Endothelial cell (in vitro differentiated cells): ENCODE measurements around the gene PTPRK. TPM values are rescaled to one million over a fixed set of nuclear protein-coding genes. Genes with fewer than 3 reads are reported as not detected.

Source experiments
- DNase-seq: peaks from one replicate; pipeline ENCODE4 v3.0.0; 2021; ENCODE audit warnings: low spot score
- H3K27ac Mint-ChIP-seq: one replicate; pipeline ENCODE4 v1.8.0; 2021; ENCODE audit warnings: mixed read lengths, inconsistent platforms; ENCODE audit not compliant: unreplicated experiment
- H3K27me3 Mint-ChIP-seq: one replicate; pipeline ENCODE4 v1.8.0; 2021; ENCODE audit warnings: mild to moderate bottlenecking, moderate library complexity, mixed read lengths, inconsistent platforms; ENCODE audit not compliant: unreplicated experiment
- H3K36me3 Mint-ChIP-seq: one replicate; pipeline ENCODE4 v1.8.0; 2021; ENCODE audit warnings: mild to moderate bottlenecking, low read depth, mixed read lengths, inconsistent platforms; ENCODE audit not compliant: unreplicated experiment
- H3K4me1 Mint-ChIP-seq: one replicate; pipeline ENCODE4 v1.8.0; 2021; ENCODE audit warnings: mild to moderate bottlenecking, mixed read lengths, inconsistent platforms; ENCODE audit not compliant: unreplicated experiment
- H3K4me3 Mint-ChIP-seq: one replicate; pipeline ENCODE4 v1.8.0; 2021; ENCODE audit warnings: mild to moderate bottlenecking, mixed read lengths, inconsistent platforms; ENCODE audit not compliant: unreplicated experiment
- H3K9me3 Mint-ChIP-seq: one replicate; pipeline ENCODE4 v1.8.0; 2021; ENCODE audit warnings: mixed read lengths, inconsistent platforms; ENCODE audit not compliant: unreplicated experiment
- total RNA-seq: library from RNA; stranded (reverse); fragmentation: NEBNext Ultra II Directional; extraction: Animal tissue kit (Norgen Biotek cat#: 25700); gene quantifications from one replicate; pipeline ENCODE4 v1.2.1, GENCODE V29; 2021; ENCODE audit not compliant: unreplicated experiment
- TF ChIP-seq, protein P1 (sequence below): fragments of 200-600 bp; sonication (generic); IDR thresholded peaks from one replicate; pipeline ENCODE4 v1.5.0; 2021; ENCODE audit warnings: antibody characterized with exemption; ENCODE audit not compliant: unreplicated experiment

PTPRK gene
- total RNA-seq, 1 donor from 2014 or later: 47.3 TPM

DNA sequence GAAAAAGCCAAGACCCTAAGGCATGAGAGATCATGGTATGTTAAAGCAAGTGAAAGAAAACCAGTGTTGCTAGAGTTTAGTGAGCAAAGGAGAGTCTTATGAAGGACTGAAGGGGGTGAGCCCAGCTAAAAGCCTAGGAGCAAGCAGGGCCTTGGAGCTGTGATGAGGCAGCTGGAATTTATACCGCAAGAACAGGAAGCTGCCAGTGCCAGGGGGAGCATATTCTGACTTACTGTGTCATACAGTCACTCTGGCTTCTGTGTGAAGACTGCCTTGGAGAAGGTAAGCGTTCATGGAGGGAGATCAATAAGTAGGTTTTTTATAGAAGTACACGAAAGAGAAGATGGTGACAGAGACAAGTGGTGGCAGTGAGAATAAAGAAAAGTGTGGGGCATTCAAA, 310.6 kb downstream of the PTPRK start:
- Mint-ChIP-seq H3K27ac (peak overlapping the region; percentile 38), H3K36me3 (no peaks in the 10 kb centered on the region), H3K4me1 (peaks cover 25% of the 10 kb centered on the region), H3K4me3 (no peak overlapping the region), H3K9me3 (no peaks in the 10 kb centered on the region), H3K27me3 (no peaks in the 10 kb centered on the region)
- no peak for DNase-seq
- TF ChIP-seq, protein P1, sequence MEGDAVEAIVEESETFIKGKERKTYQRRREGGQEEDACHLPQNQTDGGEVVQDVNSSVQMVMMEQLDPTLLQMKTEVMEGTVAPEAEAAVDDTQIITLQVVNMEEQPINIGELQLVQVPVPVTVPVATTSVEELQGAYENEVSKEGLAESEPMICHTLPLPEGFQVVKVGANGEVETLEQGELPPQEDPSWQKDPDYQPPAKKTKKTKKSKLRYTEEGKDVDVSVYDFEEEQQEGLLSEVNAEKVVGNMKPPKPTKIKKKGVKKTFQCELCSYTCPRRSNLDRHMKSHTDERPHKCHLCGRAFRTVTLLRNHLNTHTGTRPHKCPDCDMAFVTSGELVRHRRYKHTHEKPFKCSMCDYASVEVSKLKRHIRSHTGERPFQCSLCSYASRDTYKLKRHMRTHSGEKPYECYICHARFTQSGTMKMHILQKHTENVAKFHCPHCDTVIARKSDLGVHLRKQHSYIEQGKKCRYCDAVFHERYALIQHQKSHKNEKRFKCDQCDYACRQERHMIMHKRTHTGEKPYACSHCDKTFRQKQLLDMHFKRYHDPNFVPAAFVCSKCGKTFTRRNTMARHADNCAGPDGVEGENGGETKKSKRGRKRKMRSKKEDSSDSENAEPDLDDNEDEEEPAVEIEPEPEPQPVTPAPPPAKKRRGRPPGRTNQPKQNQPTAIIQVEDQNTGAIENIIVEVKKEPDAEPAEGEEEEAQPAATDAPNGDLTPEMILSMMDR: no peak

DNA sequence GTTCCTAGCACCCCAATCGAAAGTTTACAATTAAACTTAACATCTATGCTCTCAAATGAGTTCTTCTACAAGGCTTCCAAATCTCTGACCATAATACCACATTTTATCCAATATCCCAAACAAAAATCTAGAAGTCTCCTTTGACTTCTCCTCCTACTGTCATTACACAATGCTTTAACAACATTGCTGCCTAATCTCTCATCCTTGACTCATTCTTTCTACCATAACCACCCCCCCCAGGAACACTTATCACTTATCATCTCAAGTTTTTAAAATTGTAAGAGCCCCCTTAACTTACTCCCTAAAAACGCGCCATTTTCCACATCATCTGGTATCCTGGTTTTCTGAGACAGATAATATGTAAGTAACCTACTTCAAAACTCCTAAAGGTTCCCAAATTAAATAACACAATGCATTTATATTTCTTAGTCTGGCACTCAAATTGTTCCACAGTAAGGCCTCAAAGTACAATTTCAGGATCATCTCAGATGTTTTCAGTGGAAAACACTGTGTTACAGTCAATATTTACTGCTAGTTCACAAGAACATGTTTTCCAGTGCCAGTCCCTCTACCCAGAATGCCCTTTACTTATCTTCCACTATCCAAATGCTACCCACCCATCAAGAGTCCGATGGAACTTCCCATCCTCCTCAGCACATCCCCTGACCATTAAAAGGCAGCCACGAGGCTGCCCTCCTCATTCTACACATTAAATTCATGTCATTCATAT, 311.4 kb downstream of the PTPRK start:
- H3K27ac Mint-ChIP-seq: peak overlapping the region; percentile 8

DNA sequence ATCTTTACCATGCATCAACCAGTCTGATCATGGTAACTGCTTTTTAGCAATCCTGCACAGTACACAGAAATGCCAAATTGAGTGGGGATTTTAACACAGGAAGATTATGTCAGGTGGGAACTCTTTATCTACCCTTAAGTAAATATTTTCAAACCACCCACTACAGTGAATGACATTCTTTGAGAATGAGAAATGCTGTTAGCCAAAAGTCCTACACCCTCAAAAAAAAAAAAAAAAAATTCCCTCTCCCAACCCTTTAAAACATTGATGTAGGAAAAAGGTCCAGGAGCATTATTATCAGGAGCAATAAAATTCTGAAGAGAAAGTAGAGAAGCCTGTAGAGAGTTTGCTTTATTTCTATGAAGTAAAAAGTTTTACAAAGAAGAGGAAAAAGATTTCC, 312.3 kb downstream of the PTPRK start:
- Mint-ChIP-seq H3K4me1 (peaks cover 25% of the 10 kb centered on the region), H3K9me3 (no peaks in the 10 kb centered on the region)
- no peak for DNase-seq

More for the DNA sequence above, 311.4 kb downstream of the PTPRK start:
- DNase-seq: no peak
- Mint-ChIP-seq H3K9me3 (no peaks in the 10 kb centered on the region), H3K4me3 (no peak overlapping the region), H3K27me3 (no peaks in the 10 kb centered on the region), H3K4me1 (peaks cover 25% of the 10 kb centered on the region), H3K36me3 (no peaks in the 10 kb centered on the region)
- TF ChIP-seq, protein P1: no peak

DNA sequence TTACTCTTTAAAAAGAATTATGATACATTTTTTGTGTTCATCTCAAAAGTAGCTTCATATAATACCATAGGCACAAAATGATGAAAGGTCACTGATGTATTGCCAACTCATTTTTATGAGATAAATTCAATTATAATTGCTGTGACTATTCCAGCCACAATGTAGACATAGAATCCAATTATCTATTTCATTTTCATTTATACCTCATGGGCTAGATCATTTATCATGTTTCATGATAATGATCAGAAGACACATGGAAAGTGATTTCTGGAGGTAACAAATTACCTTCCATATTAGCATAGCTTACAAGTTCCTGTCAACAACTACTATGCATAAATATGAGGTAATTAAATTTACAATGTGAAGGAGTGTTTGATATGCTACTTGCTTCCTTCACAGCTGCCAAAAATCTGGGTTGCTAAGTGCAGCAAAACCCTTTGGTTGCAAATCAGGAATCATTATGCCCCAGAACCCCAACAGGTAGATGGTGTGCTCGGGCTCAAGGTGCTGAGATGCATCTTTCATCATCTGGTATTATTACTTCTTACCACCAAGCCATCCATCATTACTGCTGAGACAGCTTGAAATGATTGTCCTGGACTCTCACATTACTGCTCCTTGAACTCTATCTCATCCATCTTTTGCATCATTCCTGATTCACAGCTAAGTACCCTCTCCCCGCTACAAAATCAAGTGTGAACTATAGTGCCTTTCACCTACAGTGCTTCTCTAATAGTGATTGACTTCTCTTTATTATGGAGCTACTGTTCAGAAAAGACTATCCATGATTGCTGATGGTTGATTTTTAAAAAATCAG, 313.6 kb downstream of the PTPRK start:
- DNase-seq: no peak
- peaks cover 26% of the 10 kb centered on the region for H3K4me1 Mint-ChIP-seq

More for the DNA sequence above, 312.3 kb downstream of the PTPRK start:
- Mint-ChIP-seq H3K36me3 (no peaks in the 10 kb centered on the region), H3K4me3 (no peak overlapping the region), H3K27ac (no peak overlapping the region), H3K27me3 (no peaks in the 10 kb centered on the region)
- TF ChIP-seq, protein P1: no peak

More for the DNA sequence above, 313.6 kb downstream of the PTPRK start:
- no peaks in the 10 kb centered on the region for H3K36me3 Mint-ChIP-seq
- H3K27me3 Mint-ChIP-seq: no peaks in the 10 kb centered on the region
- no peak overlapping the region for H3K27ac Mint-ChIP-seq
- H3K9me3 Mint-ChIP-seq: no peaks in the 10 kb centered on the region
- H3K4me3 Mint-ChIP-seq: no peak overlapping the region
- TF ChIP-seq, protein P1: no peak
